Measurements from ENCODE around the gene FUT1.
A peak's percentile ranks its signal among the peaks of the same experiment; 100 is the strongest.

GRCh38 chr19:48752496-48753365 lies at the start of gene FUT1:
- TF ChIP-seq CTCF (IDR thresholded peaks at IDR 0.05): peak in 2 of 3 donors; percentile 22 to 39
- TF ChIP-seq POLR2A (IDR thresholded peaks at IDR 0.05): no peak

All from breast epithelium (tissue), 3 donors.